Left lung (tissue), 10 donors: ENCODE results near the gene RERE. TPM values are rescaled to one million over a fixed set of nuclear protein-coding genes. Genes with fewer than 3 reads are reported as not detected.

ENCODE experiments used
- ATAC-seq: fragments of 200-7000 bp; cut with Tn5 transposase; one replicate; pipeline ENCODE4 v1.9.1; 2020; ENCODE audit warnings: moderate library complexity
- DNase-seq, 4 donors: peaks; one replicate each; pipeline ENCODE4 v3.0.0-alpha.2; 2013 to 2020
- H3K27ac ChIP-seq, 2 donors: fragments of 200-600 bp; sonication (generic) in 1 of 2; one replicate each; pipeline versions ENCODE4 v1.5.0 to v1.8.0; 2020 to 2021
- H3K27me3 ChIP-seq, 2 donors: fragments of 200-600 bp; sonication (generic) in 1 of 2; one replicate each; pipeline versions ENCODE4 v1.5.0 to v1.8.0; 2020 to 2021
- H3K36me3 ChIP-seq, 2 donors: fragments of 200-600 bp; sonication (generic) in 1 of 2; one replicate each; pipeline versions ENCODE4 v1.5.0 to v1.8.0; 2020 to 2021
- H3K4me1 ChIP-seq, 2 donors: fragments of 200-600 bp; one replicate each; pipeline ENCODE4 v1.8.0; 2021
- H3K4me3 ChIP-seq, 2 donors: fragments of 200-600 bp; sonication (generic) in 1 of 2; one replicate each; pipeline versions ENCODE4 v1.5.0 to v1.8.0; 2020 to 2021; ENCODE audit warnings: mild to moderate bottlenecking in 1 of 2
- H3K9me3 ChIP-seq, 2 donors: fragments of 200-600 bp; sonication (generic) in 1 of 2; one replicate each; pipeline versions ENCODE4 v1.5.0 to v1.8.0; 2020 to 2021
- intact Hi-C, 2 donors: fragments of 100-400 bp; cut with DNase I; formaldehyde crosslinking; loops; one replicate each; pipeline versions ENCODE4 v1.11.2 to v1.14.2; 2022
- polyA plus RNA-seq, 6 donors: library from polyadenylated mRNA; unstranded; fragments of 120-200 nt; gene quantifications; one replicate each; pipeline ENCODE4 v1.2.1, GENCODE V29; 2013; ENCODE audit not compliant: insufficient read length in 6 of 6
- total RNA-seq, 2 donors: library from RNA; stranded (reverse); fragmentation: NEBNext Ultra II Directional; extraction: Animal tissue kit (Norgen Biotek cat#: 25700); gene quantifications; one replicate each; pipeline ENCODE4 v1.2.1, GENCODE V29; 2021
- TF ChIP-seq, protein P1 (sequence below), 2 donors: fragments of 200-600 bp; sonication (generic) in 1 of 2; IDR thresholded peaks; one replicate each; pipeline versions ENCODE4 v1.5.0 to v1.8.0; 2021; ENCODE audit warnings: antibody characterized with exemption in 2 of 2
- donor health status: DM: no; HTN: yes; CAD: no.
- donor health status: DM: no; HTN: no; CAD: no.

The RERE gene
- total and polyA plus RNA-seq, 8 donors: 73.3 to 135 (median 130) TPM

DNA sequence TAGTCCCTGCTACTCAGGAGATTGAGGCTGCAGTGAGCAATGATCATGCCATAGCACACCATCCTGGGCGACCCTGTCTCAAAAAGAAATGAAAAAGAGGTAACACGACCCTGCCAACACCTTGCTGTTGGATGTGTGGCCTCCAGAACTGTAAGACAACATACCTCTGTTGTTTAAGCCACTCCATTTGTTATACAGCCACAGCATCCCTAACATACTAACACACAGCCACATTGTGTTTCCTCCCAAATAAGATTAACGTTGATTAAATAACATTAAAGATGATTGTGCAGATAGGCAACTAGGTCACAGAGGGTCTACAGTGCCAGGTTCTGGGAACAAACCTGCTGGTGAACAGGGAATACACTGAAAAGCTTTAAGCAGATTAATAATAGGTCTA, 170.4 kb downstream of the RERE start:
- H3K4me3 ChIP-seq: no peak overlapping the region
- ATAC-seq: no peak
- H3K4me1 ChIP-seq: peaks cover 0 to 25% of the 10 kb centered on the region in 2 donors
- no peak overlapping the region for H3K27ac ChIP-seq
- DNase-seq: no peak
- intact Hi-C loops: no loop called here
- H3K9me3 ChIP-seq: no peaks in the 10 kb centered on the region
- no peaks in the 10 kb centered on the region for H3K36me3 ChIP-seq
- H3K27me3 ChIP-seq: no peaks in the 10 kb centered on the region
- TF ChIP-seq, protein P1, sequence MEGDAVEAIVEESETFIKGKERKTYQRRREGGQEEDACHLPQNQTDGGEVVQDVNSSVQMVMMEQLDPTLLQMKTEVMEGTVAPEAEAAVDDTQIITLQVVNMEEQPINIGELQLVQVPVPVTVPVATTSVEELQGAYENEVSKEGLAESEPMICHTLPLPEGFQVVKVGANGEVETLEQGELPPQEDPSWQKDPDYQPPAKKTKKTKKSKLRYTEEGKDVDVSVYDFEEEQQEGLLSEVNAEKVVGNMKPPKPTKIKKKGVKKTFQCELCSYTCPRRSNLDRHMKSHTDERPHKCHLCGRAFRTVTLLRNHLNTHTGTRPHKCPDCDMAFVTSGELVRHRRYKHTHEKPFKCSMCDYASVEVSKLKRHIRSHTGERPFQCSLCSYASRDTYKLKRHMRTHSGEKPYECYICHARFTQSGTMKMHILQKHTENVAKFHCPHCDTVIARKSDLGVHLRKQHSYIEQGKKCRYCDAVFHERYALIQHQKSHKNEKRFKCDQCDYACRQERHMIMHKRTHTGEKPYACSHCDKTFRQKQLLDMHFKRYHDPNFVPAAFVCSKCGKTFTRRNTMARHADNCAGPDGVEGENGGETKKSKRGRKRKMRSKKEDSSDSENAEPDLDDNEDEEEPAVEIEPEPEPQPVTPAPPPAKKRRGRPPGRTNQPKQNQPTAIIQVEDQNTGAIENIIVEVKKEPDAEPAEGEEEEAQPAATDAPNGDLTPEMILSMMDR (IDR thresholded peaks at IDR 0.05): no peak

DNA sequence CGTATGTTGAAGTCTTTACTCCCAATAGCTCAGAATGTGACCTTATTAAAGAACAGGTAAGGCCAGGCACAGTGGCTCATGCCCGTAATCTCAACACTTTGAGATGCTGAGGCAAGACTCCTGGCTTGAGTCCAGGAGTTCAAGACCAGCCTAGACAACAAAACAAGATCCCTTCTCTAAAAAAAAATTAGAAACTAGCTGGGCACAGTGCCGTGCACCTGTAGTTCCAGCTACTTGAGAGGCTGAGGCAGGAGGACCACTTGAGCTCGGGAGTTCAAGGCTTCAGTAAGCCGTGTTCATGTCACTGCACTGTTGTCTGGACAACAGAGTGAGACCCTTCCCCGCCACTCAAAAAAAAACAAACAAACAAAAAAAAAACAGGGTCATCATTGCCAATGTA, 171.3 kb downstream of the RERE start:
- no peak for DNase-seq
- Histone ChIP-seq H3K36me3 (no peaks in the 10 kb centered on the region), H3K27ac (no peak overlapping the region), H3K9me3 (no peaks in the 10 kb centered on the region), H3K27me3 (no peaks in the 10 kb centered on the region), H3K4me3 (no peak overlapping the region), H3K4me1 (peaks cover 0 to 20% of the 10 kb centered on the region in 2 donors)
- intact Hi-C loops: no loop called here
- TF ChIP-seq, protein P1 (IDR thresholded peaks at IDR 0.05): no peak
- ATAC-seq: peak; percentile 47

DNA sequence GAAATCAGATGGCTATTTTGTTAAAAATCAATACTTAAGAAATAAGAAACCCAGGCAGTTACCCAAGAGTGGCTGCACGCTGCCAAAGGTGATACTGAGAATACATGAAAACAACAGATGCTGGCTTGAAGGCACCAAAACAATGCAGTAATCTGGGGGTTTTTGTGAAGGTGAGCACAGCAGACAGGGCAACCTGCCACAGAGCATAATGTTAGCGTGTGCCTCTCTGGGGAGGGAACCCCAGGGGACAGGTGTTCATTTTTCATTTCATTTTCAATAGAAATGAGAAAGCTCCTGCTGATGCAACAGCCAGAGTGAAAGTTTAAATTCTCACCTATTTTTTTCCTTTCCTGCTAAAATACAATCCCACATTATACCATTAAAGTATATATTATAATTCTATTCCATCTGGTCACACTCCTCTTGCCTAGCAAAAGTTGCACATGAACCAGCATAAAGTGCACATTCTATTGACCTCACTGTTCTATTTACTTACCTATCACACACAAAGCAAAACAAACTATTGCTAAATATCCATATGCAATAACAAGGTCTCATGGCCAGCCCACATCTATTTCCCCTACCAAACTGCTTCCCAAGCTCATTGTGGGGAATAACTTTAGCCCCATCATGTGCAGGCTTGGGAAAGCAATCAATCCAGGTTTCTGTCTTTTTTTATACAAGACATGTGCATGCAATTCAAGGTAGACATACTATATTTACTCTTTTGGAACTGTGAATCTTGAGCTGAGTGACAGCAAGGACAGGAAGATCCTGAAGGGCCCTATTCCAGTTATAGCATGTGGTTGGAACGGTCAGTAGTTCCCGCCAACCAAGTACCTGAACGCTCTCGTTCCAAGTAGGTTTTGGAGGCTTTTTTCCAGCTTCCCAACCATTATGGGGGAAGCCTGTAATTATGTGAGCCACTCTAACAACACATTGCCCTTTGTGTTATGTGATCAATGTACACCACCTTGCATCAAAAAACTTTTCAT, 173.6 kb downstream of the RERE start:
- ATAC-seq (no peak), DNase-seq (no peak)
- TF ChIP-seq, protein P1 (IDR thresholded peaks at IDR 0.05): no peak
- intact Hi-C loops: no loop called here
- Histone ChIP-seq H3K4me1 (peaks cover 0 to 11% of the 10 kb centered on the region in 2 donors), H3K27me3 (no peaks in the 10 kb centered on the region), H3K9me3 (no peaks in the 10 kb centered on the region), H3K36me3 (no peaks in the 10 kb centered on the region), H3K4me3 (no peak overlapping the region), H3K27ac (no peak overlapping the region)

DNA sequence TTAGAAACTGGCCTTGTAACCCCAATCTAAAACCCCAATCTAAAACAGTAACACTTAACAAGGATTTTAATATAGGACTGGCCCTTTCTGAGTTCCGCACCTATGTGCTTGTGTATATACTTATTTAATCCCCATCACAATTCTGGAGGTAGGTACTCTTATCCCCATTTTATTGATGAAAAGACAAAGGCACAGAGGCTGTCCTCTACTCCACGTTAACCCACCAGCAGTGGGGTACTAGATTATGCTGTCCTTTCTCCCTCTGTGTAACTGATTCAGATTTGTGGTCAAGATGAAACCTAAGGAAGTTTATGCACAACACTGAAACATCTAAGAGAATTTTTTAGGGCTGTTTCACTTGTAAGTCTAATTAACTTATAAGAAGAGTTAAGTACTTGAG, 175.3 kb downstream of the RERE start:
- ATAC-seq (no peak), DNase-seq (no peak)
- H3K9me3 ChIP-seq: no peaks in the 10 kb centered on the region
- intact Hi-C loops: no loop called here
- no peaks in the 10 kb centered on the region for H3K4me1 ChIP-seq
- H3K36me3 ChIP-seq: no peaks in the 10 kb centered on the region
- H3K27me3 ChIP-seq: no peaks in the 10 kb centered on the region
- no peak overlapping the region for H3K27ac ChIP-seq
- TF ChIP-seq, protein P1 (IDR thresholded peaks at IDR 0.05): no peak
- no peak overlapping the region for H3K4me3 ChIP-seq

DNA sequence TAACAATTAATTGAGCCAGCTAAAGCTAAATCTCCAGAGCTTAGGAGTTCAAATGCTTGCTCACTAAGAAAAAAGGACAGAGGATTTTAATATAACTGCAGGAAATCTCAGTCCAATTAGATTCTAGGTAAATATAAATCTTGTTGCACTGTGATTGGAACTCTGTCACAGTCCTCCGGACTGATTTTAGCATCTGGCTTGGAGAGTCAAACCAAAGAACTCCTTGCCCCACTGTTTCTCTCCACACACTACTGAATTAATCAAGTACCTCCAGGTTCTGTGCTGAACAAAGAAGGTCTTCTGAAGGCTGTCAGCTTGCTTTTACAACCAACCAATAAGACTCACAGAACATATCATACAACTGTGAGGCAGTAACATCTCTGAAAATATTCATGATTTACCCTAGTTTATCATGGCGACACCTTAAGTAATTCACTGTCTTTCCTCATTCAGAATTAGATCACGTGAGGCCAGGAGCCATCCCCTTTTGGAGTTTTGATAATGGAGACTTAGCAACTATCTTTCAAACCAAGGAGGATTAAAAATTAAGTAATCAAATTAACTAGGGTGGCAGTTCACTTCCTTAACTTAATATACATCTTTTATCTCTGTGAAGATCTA, 176.0 kb downstream of the RERE start:
- Histone ChIP-seq H3K36me3 (no peaks in the 10 kb centered on the region), H3K27ac (no peak overlapping the region), H3K27me3 (no peaks in the 10 kb centered on the region), H3K4me3 (no peak overlapping the region), H3K9me3 (no peaks in the 10 kb centered on the region), H3K4me1 (no peaks in the 10 kb centered on the region)
- TF ChIP-seq, protein P1 (IDR thresholded peaks at IDR 0.05): no peak
- DNase-seq: no peak
- no peak for ATAC-seq
- intact Hi-C loops: no loop called here
